Measurements from ENCODE around the gene SUMO4.

Gene SUMO4

GRCh38 chr6:149400050-149400449 lies at the start of gene SUMO4:
Gene SUMO4, plus strand, starts transcription at chr6:149400262. Its CDS starts 130 bp downstream, at chr6:149400392.
- no peak for DNase-seq (ENCODE audit: low read depth, low spot score)

- DNase-seq (ENCODE audit: low read depth, low spot score): no peak
Measured at GRCh38 chr6:149354009-149354408, 46.1 kb upstream of the SUMO4 start.

GRCh38 chr6:149356081-149356750 lies 43.8 kb upstream of the SUMO4 start:
- DNase-seq (ENCODE audit: low read depth, low spot score): no peak

GRCh38 chr6:149357726-149358538 lies 42.1 kb upstream of the SUMO4 start:
- DNase-seq (ENCODE audit: low read depth, low spot score): no peak

- no peak for DNase-seq (ENCODE audit: low read depth, low spot score)
Measured at GRCh38 chr6:149359440-149359839, 40.6 kb upstream of the SUMO4 start.

- DNase-seq (ENCODE audit: low read depth, low spot score): no peak
Measured at GRCh38 chr6:149360536-149360935, 39.5 kb upstream of the SUMO4 start.

- DNase-seq (ENCODE audit: low read depth, low spot score): no peak
Measured at GRCh38 chr6:149362289-149362688, 37.8 kb upstream of the SUMO4 start.

GRCh38 chr6:149363154-149363553 lies 36.9 kb upstream of the SUMO4 start:
- no peak for DNase-seq (ENCODE audit: low read depth, low spot score)

- no peak for DNase-seq (ENCODE audit: low read depth, low spot score)
Measured at GRCh38 chr6:149364557-149364956, 35.5 kb upstream of the SUMO4 start.

- no peak for DNase-seq (ENCODE audit: low read depth, low spot score)
Measured at GRCh38 chr6:149365197-149365596, 34.9 kb upstream of the SUMO4 start.

- no peak for DNase-seq (ENCODE audit: low read depth, low spot score)
Measured at GRCh38 chr6:149366267-149366921, 33.7 kb upstream of the SUMO4 start.

GRCh38 chr6:149368065-149368464 lies 32.0 kb upstream of the SUMO4 start:
- DNase-seq (ENCODE audit: low read depth, low spot score): no peak

GRCh38 chr6:149371154-149371553 lies 28.9 kb upstream of the SUMO4 start:
- DNase-seq (ENCODE audit: low read depth, low spot score): no peak

GRCh38 chr6:149372062-149372461 lies 28.0 kb upstream of the SUMO4 start:
- DNase-seq (ENCODE audit: low read depth, low spot score): no peak

- DNase-seq (ENCODE audit: low read depth, low spot score): no peak
Measured at GRCh38 chr6:149373511-149373910, 26.6 kb upstream of the SUMO4 start.

- DNase-seq (ENCODE audit: low read depth, low spot score): no peak
Measured at GRCh38 chr6:149379977-149380376, 20.1 kb upstream of the SUMO4 start.

- no peak for DNase-seq (ENCODE audit: low read depth, low spot score)
Measured at GRCh38 chr6:149380523-149380922, 19.5 kb upstream of the SUMO4 start.

GRCh38 chr6:149383371-149383770 lies 16.7 kb upstream of the SUMO4 start:
- no peak for DNase-seq (ENCODE audit: low read depth, low spot score)

GRCh38 chr6:149384464-149384863 lies 15.6 kb upstream of the SUMO4 start:
- DNase-seq (ENCODE audit: low read depth, low spot score): no peak

GRCh38 chr6:149385998-149386646 lies 13.9 kb upstream of the SUMO4 start:
- no peak for DNase-seq (ENCODE audit: low read depth, low spot score)

- DNase-seq (ENCODE audit: low read depth, low spot score): no peak
Measured at GRCh38 chr6:149387779-149388512, 12.1 kb upstream of the SUMO4 start.
